HuH-7 (cell line): ENCODE data around the gene CHN1.

Source experiments
- DNase-seq: peaks from one replicate; pipeline ENCODE4 v3.0.0; 2011; ENCODE audit warnings: low spot score

Gene CHN1

DNA sequence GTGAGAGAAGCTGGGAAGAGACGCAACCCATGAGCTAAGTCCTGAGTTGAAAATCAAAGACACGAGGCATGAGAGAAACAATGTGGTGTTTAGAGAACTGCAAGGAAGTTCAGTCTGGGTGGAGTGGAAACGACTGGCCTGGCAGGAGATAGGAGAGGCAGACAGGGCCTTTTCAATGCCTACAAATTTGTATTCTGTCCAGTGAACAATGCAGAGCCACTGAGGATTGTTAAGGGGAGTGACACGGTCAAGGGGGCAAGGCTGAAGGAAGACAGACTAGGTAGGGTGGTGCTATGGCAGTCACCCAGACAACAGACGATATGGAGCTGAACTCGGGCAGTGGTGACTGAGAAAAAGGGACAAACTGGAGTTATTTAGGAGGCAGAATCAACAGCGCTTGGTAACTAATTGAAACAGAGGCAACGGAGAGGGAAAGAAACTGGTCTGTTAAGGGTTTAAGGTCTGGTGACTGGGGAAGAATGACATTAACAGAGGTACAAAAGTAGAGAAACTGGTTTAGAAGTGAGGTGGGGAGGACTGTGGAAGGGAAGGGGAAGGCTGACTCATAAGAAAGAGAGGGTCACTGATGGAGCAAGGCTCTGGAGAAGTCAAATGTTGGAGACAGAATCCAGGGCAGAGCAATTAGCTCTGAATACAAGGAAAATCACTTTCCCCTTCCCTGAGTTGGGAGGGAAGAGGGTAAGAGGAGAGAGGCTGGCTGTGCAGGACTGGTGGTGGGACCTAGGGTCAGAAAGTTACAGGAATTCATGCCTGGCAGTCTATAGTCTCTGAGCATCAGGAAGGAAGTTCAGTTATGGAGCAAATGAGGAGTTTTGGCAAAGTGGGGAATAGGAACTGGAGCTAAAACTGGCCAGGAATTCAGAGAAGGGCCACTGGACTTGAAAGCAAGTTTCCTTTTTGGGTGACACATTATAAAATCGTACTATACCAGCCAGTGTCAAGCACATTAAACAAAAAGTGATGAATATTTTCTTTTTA is 177.5 kb downstream of the CHN1 start:
- no peak for DNase-seq

DNA sequence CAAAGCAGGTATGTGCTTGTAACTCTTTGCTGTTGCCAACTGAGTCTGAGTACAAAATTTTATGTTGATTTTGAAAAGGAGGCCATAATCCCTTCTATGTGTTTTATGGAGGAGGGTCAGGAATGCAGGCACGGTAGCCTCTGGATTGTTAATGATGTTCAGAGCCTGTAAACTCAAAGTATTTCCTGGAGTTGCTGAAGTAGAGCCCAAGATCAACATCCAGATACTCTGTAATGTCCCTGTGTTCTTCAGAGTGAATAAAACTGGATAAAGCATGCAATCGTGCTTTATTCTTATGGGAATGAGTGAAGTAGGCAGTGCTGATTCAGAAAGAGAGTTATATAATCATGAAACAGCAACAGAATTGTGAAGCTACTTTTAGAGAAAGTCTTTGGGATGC is 179.1 kb downstream of the CHN1 start:
- no peak for DNase-seq

DNA sequence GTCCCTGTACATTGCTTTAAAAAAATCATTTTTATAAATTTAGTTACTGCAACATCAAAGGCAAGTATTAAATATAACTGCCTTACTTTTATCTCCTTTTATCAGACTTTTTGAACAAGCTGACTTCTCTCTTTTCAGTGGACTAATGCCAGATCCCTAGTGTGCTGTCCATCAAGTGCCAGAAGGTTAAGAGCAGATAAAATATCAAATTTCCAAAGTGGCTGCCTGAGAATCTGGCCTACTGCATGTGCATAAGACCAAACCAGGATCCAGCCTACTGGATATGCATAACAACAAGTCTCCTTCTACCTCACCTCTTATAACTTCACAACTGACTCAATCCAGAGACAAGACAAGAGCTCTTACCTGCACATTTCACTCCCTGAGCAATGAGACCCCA is 181.1 kb downstream of the CHN1 start:
- DNase-seq: no peak

DNA sequence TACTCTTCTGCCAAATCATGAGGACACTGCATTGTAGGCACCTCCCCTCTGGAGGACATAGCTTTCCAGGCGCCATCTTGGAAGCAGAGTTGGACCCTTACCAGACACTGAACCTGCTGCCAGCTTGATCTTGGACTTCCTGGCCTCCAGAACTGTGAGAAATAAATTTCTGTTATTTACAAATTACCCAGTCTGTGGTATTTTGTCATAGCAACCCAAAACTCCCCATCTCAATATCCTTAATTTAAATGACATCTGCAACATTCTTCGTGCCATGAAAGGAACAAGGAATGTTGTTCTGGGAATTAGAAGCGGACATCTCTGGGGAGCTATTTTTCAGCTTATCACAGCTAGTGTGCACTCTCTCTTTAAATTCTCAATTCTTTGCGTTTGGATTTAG is 183.6 kb downstream of the CHN1 start:
- no peak for DNase-seq

DNA sequence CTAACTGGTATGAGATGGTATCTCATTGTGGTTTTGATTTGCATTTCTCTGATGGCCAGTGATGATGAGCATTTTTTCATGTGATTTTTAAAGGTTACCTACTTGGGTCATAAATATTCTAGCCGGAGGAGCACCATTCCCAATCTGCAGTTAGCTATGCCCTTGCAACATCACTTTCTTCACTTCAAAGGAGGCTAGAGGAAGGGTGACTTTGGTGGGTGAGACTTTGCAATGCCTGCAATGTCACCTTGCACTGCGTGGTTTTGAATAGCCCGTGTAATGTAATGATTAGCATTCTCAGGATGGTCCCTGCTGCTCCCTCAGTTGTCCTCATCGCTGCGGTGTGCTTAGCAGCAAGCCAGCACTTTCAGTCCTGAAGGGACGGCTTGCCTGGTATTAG is 184.8 kb downstream of the CHN1 start:
- DNase-seq: no peak

DNA sequence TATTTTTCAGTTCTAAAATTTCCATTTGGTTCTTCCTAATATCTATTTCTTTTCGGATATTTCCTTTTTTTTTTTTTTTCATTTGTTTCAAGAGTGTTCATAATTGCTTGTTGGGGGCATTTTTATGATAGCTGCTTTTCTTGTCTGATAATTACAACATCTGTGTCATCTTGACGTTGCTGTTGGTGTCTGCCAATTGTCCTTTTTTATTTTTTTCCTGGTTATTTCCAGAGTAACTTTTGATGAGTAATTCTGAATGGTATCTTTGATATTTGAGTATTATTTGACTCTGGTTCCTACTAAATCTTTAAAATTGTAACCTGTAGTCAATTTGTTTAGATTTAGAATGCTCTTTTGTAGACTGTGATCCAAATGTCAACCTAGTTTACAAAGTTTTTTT is 189.7 kb downstream of the CHN1 start:
- DNase-seq: no peak

DNA sequence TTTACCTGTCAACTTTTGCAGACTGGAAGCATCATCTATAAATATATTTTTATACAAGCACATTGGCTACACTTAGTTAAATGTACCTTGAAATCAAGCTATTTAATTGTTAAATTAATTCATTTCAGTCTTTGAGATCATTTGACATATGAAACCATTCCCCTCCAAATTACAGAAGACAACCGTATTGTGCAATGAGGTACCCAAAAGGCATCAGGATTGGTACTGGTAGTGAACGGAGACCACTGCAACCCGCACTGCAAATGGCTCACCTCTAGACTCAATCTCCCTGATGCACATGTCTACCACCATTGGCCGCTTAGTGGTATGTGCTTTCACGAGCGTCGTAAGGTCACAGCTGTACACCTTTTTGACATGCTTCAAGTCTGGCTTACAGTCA is 193.1 kb downstream of the CHN1 start:
- DNase-seq: no peak

DNA sequence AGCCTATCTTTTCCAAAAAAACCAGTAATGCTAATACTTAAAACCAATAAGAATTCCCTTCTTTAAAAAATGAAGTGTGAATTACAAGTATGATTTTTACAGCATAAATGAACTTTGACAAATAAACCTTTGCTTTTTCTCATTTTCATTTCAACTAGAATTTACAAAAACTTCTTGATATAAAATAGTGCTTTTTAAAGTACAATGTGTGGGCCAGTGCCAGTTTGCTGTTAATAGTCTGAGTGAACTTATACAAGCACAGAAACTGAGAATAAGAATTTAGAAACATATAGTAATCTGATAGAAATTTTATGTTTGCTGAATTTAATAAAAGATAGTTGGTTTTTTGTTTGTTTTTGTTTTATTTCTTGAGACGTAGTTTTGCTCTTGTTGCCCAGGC is 197.2 kb downstream of the CHN1 start:
- DNase-seq: no peak

DNA sequence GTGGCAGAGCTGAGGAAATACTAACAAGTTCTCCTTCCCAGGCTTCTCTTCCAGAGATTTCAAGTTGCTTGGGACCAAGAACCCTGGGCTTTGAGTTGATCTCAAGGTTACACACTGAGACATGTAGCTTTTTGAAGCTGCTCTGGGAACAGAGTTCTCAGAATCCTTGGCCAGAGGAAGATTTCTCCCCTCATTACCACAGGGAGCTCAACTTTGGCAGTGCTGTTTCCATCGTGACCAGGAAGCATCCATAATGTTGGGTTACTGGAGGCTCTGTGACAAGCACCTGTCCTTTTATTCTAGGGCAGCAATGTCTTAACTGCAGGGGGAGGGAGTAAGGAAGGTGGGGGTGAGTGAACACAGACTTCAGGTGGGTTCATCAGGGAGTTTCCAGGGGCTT is 199.4 kb downstream of the CHN1 start:
- no peak for DNase-seq

DNA sequence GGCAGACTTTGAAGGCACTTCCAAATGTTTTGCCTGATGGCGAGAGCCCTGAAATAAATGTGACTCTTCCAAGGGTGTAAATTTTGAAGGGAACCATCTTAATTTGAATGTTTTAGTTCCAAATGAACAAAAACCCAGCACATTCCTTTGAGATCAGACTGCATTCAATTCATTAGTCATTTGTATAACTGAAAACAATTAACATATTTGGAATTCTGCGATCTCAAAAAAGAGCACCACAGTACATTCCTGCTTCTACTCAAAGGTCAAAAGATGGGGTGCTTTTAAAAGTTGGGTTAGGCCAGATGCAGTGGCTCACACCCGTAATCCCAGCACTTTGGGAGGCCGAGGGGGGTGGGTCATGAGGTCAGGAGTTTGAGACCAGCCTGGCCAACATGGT is 202.7 kb downstream of the CHN1 start:
- DNase-seq: no peak

DNA sequence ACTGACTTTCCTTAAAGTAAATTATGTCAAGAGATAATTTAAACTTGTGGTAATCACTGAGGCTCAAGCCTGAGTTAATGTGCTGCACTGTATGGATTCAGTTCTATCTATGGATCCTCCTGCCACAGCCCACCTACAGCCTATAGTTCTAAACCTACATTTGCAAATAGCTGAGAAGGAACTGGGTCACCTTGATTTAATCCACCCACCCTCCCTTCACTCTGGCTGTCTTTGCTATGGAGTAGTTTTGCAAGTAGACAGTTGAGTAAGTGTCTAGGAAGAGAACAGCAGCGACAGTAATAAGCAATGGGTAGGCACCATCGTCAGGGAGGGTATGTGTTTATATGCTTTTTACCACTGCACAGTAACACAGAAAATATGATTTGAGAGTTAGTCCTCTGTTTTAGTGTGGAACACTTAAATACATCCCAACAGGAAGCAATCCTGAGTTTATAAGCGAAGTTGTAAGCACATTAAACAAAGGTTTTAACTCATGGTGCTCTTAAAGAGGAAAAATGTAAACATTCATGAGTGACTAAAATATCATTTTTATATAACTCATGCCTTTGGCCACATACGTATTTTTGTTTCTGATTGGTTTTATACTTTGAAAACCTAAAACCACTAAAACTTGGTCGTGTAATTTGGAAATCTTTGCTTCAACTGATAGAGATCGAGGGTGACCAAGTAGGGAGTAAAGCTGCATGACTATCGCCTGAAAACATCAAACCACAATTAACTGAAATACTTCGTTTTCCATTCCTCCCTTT is 204.6 kb downstream of the CHN1 start:
- DNase-seq: no peak

DNA sequence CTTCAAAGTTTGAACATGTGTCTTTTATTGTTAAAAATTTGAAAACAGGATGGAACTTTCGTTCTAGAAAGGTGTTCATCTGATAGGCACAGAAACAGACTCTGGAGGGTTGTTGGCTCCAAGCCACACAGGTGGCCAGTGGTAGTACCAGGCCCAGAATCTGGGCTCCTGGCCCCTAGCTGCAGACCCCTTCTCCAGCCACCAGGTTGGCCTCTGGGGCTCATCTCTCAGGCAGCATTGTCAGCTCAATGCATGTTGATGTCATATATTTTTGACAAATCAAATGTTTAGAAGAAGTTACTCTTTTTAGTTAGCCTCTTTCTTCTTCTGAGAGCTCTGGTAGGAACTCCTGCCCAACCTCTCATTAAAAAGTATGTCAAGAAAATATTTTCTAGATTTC is 206.4 kb downstream of the CHN1 start:
- no peak for DNase-seq

DNA sequence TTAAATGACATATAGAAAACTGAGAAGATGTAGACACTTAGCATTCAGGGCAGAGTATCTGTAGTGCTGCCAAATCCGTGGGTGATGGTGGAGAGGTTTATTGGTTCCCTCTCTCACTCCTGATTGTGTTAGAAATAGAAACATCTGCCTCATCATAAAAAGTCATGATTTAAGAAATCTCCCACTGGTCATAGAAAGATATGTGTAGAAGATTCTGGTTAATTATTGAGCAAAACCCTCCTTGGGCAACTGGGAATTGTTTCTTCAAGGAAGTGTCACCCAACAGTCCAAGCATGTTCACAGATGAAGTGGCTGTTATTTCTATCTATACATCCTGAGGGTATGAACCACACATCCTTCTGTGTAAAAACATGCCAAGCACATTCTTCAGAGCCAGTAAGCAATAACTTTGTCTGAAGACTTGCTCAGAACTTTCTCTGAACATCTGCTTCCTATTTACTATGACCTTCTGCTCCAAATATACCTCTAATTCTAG is 207.4 kb downstream of the CHN1 start:
- DNase-seq: no peak

DNA sequence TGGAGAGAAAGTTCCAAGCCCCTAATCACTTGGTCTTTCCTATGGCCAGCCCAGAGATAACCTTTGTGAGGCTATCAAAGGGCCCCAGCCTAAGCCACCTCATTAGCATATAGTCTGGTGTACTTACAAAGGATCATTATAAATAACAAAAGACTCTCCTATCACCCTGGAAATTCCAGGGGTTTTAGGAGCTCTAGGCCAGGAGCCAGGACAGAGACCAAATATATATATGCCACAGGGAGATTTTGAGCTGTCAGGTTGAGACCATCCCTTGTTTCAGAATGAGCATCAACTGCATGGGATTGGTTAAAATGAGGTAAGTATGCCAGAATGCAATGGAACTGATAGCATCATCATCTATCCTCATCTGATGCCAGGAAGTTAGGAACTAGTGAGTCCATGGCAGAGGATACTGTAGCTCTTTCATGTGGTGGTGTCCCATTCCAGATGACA is 208.8 kb downstream of the CHN1 start:
- no peak for DNase-seq

DNA sequence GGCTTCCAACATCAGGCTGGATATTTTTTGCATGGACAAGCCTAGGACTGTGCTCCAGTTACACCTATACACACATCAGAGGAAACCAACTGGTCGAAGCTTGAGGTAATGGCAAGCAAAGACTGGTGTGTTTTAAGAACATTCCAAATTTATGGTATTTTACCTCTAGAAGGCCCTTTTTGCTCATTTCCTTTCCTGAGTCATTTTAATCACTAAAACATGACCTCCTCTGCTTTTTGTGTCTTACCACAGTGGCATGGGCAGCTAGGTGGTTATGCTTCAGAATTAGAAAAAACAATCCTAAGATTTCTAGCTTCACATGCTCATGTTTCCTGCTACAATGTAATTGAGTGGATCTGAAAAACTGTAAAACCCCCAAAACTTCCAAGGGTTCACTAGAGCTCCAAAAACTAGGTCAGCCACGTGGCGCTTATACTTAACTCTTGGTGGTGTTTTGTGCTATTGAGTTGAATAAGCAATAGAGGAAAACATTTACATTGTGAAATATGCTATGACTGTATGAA is 210.3 kb downstream of the CHN1 start:
- no peak for DNase-seq

DNA sequence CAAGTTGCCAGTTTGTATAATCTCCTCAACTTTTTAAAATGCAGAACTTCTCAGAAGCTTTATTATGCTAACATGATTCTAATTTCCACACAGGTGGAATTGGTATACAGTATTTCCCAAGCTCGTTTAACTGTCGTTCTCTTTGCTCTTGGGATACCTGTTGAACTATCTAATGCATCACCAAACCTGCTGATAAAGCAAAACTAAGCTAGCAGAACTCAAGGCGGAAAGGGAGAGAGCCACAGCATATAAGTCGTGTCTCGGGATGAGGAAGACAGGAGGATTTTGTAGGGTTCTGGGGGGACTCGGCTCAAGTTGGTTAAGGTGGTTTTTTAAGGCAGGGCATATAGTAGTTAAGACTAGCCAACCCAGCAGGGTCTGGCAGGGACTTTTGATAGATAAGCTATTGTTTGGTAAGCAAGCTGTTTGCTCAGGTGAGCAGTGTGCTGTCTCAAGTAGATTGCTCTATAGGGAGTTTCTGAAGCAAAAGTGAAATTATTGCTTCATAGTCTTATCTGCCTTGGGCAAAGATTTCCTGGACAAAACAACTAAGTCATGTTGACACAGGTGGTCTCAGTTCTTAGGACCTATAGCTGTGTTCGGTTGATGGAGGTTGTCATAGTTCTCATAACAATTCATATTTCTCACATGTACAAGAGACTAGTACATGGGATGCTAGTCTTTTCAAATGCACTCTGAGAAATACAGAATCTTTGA is 212.7 kb downstream of the CHN1 start:
- no peak for DNase-seq

DNA sequence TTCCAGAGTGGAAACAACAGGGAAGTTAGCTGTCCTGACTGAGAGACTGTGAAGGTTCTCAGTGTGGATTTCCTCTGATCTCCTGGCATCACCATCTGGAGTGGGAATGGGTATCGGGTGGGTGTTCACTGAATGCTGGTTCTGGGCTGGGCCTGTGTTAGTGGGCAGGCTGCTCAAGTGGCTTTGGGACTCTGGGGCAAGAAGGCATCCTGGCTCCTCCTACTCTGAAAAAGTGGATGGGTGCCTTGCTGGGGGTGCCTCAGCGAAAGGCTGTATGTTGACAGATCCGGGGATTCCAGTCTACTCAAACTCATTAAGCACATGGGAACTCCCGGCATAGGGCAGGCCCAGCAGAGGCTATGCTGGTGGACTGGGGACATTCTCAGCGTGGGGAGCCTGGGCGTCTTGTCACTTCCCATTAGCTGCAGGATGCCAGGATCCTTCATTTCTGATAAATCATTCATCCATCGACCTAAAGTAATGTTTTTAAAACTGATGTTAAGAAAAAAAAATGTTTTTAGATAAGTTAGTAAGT is 213.4 kb downstream of the CHN1 start:
- no peak for DNase-seq

DNA sequence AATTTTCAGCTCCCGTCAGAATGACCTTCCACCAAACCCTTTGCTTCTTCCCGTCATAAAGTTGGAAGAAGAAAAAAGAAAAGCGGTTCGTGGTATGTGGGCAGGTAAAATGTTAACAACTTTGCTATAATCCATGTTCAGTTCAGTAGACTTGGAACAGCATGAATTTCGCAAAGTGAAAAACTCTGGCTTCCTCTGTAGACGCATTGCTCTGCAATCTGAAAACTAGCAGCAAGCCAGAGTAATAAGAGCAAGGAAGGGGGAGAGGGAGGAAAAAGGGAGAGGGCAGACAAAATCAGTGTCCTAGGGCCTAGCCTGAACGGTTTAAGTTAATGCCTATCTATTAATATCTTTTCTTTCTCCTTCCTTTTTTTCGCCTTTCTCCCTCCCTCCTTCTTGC is 214.2 kb downstream of the CHN1 start:
- DNase-seq: no peak

DNA sequence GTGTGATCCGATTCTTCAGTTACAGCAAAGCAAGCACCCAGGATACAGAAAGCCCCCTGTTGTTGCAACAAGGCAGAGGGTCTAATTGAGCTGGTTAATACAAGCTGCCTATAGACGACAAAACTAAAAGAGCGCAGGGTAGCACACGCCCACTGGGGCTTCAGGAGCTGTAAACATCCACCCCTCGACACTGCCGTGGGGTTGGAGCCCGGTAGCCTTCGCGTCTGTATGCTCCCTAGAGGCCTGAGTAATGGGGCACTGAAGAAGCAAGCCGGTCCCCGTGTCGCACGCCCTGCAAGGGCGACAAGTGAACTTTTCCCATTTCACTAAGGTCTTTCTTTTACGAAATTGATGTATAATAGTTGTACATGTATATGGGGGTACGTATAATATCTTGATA is 216.2 kb downstream of the CHN1 start:
- no peak for DNase-seq

DNA sequence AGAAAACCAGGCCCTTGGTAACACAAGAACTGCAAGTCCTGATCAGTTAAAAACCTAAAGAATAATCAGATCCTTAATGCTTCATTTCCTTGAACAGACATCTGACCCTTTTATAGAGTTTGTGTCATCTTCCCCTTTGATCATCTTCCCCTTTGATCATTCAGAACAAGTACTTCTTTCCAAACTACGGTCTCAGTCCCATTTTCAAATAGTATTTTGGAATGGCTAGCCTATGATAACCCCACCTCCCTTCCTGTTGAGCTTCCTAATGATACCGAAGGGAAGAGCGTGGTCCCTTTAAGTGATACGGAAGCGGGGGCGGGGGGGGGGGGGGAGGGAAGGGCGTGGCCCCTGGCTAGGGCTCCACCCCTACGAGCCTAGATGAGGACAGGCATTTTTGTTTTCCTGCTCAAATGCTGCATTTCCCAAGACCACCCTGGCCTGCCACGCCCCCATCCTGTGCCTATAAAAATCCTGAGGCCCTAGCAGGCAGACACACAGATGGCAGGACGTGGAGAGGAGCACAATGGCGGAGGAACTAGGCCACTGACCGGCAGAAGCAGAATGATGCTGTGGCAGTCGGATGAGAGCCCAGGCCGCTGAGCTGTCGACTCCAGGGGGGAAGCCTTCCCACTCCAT is 216.8 kb downstream of the CHN1 start:
- DNase-seq: no peak

DNA sequence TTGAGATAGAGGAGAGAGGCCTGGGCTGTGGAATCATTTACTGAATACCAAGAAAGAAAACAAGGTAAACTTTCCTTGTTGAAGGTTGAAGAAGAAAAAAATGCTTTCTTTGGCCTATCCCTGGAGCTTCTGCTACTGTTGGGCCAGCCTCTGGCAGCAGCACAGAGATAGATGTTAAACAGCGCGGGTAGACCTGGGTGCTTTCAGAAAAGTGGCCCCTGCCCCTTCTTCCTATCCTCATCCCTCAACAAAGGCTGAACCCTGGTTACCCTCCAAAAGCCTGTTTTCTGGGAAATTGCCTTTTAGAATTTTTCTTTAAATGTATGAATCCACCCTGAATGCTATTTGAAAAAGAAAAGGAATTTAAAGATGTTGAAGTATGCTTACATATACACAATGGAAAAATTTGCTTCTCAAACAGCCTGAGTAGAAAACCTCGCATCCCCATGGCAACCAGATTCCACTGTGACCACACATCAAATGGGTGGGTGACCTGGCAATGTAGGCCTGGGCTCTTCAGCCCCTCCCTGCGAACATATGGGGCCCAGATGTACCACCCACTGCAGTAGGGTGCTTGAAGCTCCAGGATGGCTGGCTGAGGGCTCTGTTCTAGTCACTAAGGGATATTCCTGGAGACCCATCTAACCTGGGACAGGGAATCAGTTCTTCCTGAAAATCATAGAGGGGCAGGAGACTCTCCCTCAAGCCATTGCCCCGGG is 217.5 kb downstream of the CHN1 start:
- no peak for DNase-seq
